HG02623 (cell line): ENCODE results near the gene NSD1.
"Not testable (repeated sequence)": the region's sequence is repeated elsewhere in the genome, so short reads cannot be mapped to it uniquely, and the experiment has no call there.

Source experiments
- ATAC-seq: cut with Tn5 transposase; IDR thresholded peaks from one replicate; pipeline ENCODE4 v1.9.1; 2021; ENCODE audit warnings: moderate library complexity; ENCODE audit not compliant: unreplicated experiment

Gene NSD1

GRCh38 chr5:177339107-177339638 is 205.6 kb downstream of the NSD1 start:
- no peak for ATAC-seq

- not testable (repeated sequence) for ATAC-seq
Measured at GRCh38 chr5:177343000-177343399, 209.4 kb downstream of the NSD1 start.

GRCh38 chr5:177343777-177344176 is 210.2 kb downstream of the NSD1 start:
- no peak for ATAC-seq

- no peak for ATAC-seq
Measured at GRCh38 chr5:177344891-177345290, 211.3 kb downstream of the NSD1 start.

GRCh38 chr5:177346820-177347219 is 213.2 kb downstream of the NSD1 start:
- ATAC-seq = no peak

- ATAC-seq = no peak
Measured at GRCh38 chr5:177347699-177348098, 214.1 kb downstream of the NSD1 start.

GRCh38 chr5:177349362-177349647 is 215.7 kb downstream of the NSD1 start:
- no peak for ATAC-seq

- ATAC-seq = no peak
Measured at GRCh38 chr5:177349762-177350161, 216.2 kb downstream of the NSD1 start.
